PC-3 (cell line): Measurements from ENCODE around the gene ZCCHC2. TPM values are rescaled to one million over a fixed set of nuclear protein-coding genes. Genes with fewer than 3 reads are reported as not detected.

ENCODE experiments used
- ATAC-seq: fragments of 200-7000 bp; cut with Tn5 transposase; 2 replicates; pipeline ENCODE4 v1.9.1; 2020; ENCODE audit warnings: mild to moderate bottlenecking, moderate library complexity
- BruUV-seq: library from RNA; stranded (reverse); fragments of 400-500 nt; replicated peaks from 2 replicates; lab custom pipeline; 2021; lab: Mats Ljungman, UMichigan
- CTCF ChIA-PET: fragments of 300-600 bp; sonication (Branson Sonifier 250); formaldehyde crosslinking; loops from one replicate; lab custom pipeline; 2022; ENCODE audit warnings: antibody characterized with exemption; lab: Charles Lee
- POLR2A ChIA-PET: fragments of 300-600 bp; sonication (Branson Sonifier 250); formaldehyde crosslinking; loops from one replicate; lab custom pipeline; 2022; ENCODE audit warnings: antibody characterized with exemption; ENCODE audit not compliant: unreplicated experiment; lab: Charles Lee
- DNase-seq: peaks from one replicate; pipeline ENCODE4 v3.0.0-alpha.2; 2015
- H2AFZ ChIP-seq: fragments of 300-600 bp; sonication (generic); 2 replicates; pipeline ENCODE4 v1.6.0; 2016; ENCODE audit warnings: antibody characterized with exemption, low read length
- H3F3A ChIP-seq: fragments of 300-600 bp; sonication (generic); one replicate; pipeline ENCODE4 v1.6.0; 2017; ENCODE audit warnings: antibody characterized with exemption, low read length, control low read depth, mild to moderate bottlenecking; ENCODE audit not compliant: unreplicated experiment
- H3K27ac ChIP-seq: fragments of 300-600 bp; sonication (generic); 2 replicates; pipeline ENCODE4 v1.5.1; 2016; ENCODE audit warnings: mild to moderate bottlenecking, low read length
- H3K27me3 ChIP-seq: fragments of 300-600 bp; sonication (generic); 2 replicates; pipeline ENCODE4 v1.6.1; 2016; ENCODE audit warnings: low read length, mixed read lengths
- H3K36me3 ChIP-seq: fragments of 300-600 bp; sonication (generic); 2 replicates; pipeline ENCODE4 v1.6.1; 2016; ENCODE audit warnings: low read depth, mixed run types, low read length, mixed read lengths
- H3K4me1 ChIP-seq: fragments of 300-600 bp; sonication (generic); 2 replicates; pipeline ENCODE4 v1.5.1; 2016; ENCODE audit warnings: low read length; ENCODE audit not compliant: insufficient read depth
- H3K4me2 ChIP-seq: fragments of 300-600 bp; sonication (generic); 2 replicates; pipeline ENCODE4 v1.6.0; 2016; ENCODE audit warnings: low read length
- H3K4me3 ChIP-seq: fragments of 300-600 bp; sonication (generic); 2 replicates; pipeline ENCODE4 v1.5.1; 2016; ENCODE audit warnings: mild to moderate bottlenecking, low read length, mixed read lengths
- H3K79me2 ChIP-seq: fragments of 300-600 bp; sonication (generic); 2 replicates; pipeline ENCODE4 v1.6.1; 2017; ENCODE audit warnings: low read length, mixed read lengths
- H3K9ac ChIP-seq: fragments of 300-600 bp; sonication (generic); 2 replicates; pipeline ENCODE4 v1.6.0; 2016; ENCODE audit warnings: mild to moderate bottlenecking, low read length
- H3K9me2 ChIP-seq: fragments of 300-600 bp; sonication (generic); replicated peaks from 2 replicates; pipeline ENCODE4 v1.6.1; 2016; ENCODE audit warnings: mixed run types, low read length, mixed read lengths
- H3K9me3 ChIP-seq: fragments of 300-600 bp; sonication (generic); 2 replicates; pipeline ENCODE4 v1.6.1; 2016; ENCODE audit warnings: low read length, mixed read lengths
- H4K20me1 ChIP-seq: fragments of 300-600 bp; sonication (generic); 2 replicates; pipeline ENCODE4 v1.6.1; 2016; ENCODE audit warnings: low read length, mixed read lengths
- EZH2 ChIP-seq: fragments of 300-600 bp; sonication (generic); IDR thresholded peaks from one replicate; pipeline ENCODE4 v1.6.1; 2017; ENCODE audit warnings: antibody characterized with exemption, mild to moderate bottlenecking, low read length; ENCODE audit not compliant: unreplicated experiment
- EZH2phosphoT487 ChIP-seq: fragments of 300-600 bp; sonication (generic); IDR thresholded peaks from 2 replicates; pipeline ENCODE4 v1.6.1; 2018; ENCODE audit warnings: mild to moderate bottlenecking, antibody characterized with exemption, low read length, borderline replicate concordance
- intact Hi-C: fragments of 100-400 bp; cut with micrococcal nuclease; formaldehyde crosslinking; loops from 2 replicates; pipeline ENCODE4 v1.9.0; 2023
- total RNA-seq: library from RNA; depleted of rRNA; stranded (reverse); fragments of >200 nt; gene quantifications from 2 replicates; pipeline ENCODE4 v1.2.3, GENCODE V29; 2014
- TF ChIP-seq, protein P1 (sequence below): fragments of 300-600 bp; sonication (generic); conservative IDR thresholded peaks from 2 replicates; pipeline ENCODE4 v1.5.1; 2017; ENCODE audit warnings: antibody characterized with exemption, low read depth, mild to moderate bottlenecking, low read length

Gene ZCCHC2
- total RNA-seq, 1 experiment from 2014 or later = 17.3 TPM

DNA sequence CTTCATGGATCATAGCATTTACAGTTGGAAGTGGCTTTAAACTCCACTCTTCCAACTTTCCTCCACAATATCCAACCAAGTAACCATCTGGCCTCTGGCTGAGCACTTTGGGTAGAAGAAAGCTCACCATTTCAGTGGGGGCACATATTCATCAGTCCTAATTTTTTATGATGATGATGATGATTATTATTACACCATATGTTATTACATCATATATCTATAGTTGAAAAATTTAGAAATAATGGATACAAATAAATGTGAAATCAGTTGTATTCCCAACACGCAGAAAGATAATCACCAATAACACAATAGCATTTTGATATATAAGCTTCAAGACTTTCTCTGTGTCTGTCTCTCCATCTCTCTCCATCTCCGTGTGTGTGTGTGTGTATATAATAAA is 26.6 kb upstream of the ZCCHC2 start:
- Histone ChIP-seq H3K9ac (no peak overlapping the region), H3K4me2 (no peak overlapping the region), H3K4me3 (no peak overlapping the region), H3K36me3 (no peaks in the 10 kb centered on the region), H3K9me3 (no peaks in the 10 kb centered on the region), H3F3A (no peaks in the 10 kb centered on the region), H3K27ac (no peak overlapping the region), H3K79me2 (no peaks in the 10 kb centered on the region), H4K20me1 (no peaks in the 10 kb centered on the region), H3K27me3 (no peaks in the 10 kb centered on the region), H3K4me1 (no peaks in the 10 kb centered on the region), H3K9me2 (no peaks in the 10 kb centered on the region), H2AFZ (no peak overlapping the region)
- DNase-seq (no peak), ATAC-seq (no peak)
- no TSS peak for BruUV-seq
- intact Hi-C loops = no loop called here
- ChIA-PET CTCF (no interaction called here), POLR2A (no interaction called here)
- TF ChIP-seq EZH2phosphoT487 (no peak), EZH2 (no peak)
- TF ChIP-seq, protein P1, sequence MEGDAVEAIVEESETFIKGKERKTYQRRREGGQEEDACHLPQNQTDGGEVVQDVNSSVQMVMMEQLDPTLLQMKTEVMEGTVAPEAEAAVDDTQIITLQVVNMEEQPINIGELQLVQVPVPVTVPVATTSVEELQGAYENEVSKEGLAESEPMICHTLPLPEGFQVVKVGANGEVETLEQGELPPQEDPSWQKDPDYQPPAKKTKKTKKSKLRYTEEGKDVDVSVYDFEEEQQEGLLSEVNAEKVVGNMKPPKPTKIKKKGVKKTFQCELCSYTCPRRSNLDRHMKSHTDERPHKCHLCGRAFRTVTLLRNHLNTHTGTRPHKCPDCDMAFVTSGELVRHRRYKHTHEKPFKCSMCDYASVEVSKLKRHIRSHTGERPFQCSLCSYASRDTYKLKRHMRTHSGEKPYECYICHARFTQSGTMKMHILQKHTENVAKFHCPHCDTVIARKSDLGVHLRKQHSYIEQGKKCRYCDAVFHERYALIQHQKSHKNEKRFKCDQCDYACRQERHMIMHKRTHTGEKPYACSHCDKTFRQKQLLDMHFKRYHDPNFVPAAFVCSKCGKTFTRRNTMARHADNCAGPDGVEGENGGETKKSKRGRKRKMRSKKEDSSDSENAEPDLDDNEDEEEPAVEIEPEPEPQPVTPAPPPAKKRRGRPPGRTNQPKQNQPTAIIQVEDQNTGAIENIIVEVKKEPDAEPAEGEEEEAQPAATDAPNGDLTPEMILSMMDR = no peak

GRCh38 chr18:62497190-62497772 is 25.5 kb upstream of the ZCCHC2 start:
- no TSS peak for BruUV-seq
- Histone ChIP-seq H3K4me1 (no peaks in the 10 kb centered on the region), H3K9me3 (no peaks in the 10 kb centered on the region), H3K4me2 (no peak overlapping the region), H3F3A (no peaks in the 10 kb centered on the region), H3K9ac (no peak overlapping the region), H2AFZ (no peak overlapping the region), H3K27ac (no peak overlapping the region), H3K4me3 (no peak overlapping the region), H3K9me2 (no peaks in the 10 kb centered on the region), H3K79me2 (no peaks in the 10 kb centered on the region), H3K36me3 (no peaks in the 10 kb centered on the region), H4K20me1 (no peaks in the 10 kb centered on the region), H3K27me3 (no peaks in the 10 kb centered on the region)
- intact Hi-C loops = no loop called here
- DNase-seq (no peak), ATAC-seq (no peak)
- CTCF ChIA-PET = interaction anchor here (0.6 kb wide), 1 partner anchor 69 kb away, joined by 4 read pairs; no protein-coding TSS in a partner anchor
- POLR2A ChIA-PET = no interaction called here
- TF ChIP-seq EZH2phosphoT487 (no peak), EZH2 (no peak)
- TF ChIP-seq, protein P1 = no peak

DNA sequence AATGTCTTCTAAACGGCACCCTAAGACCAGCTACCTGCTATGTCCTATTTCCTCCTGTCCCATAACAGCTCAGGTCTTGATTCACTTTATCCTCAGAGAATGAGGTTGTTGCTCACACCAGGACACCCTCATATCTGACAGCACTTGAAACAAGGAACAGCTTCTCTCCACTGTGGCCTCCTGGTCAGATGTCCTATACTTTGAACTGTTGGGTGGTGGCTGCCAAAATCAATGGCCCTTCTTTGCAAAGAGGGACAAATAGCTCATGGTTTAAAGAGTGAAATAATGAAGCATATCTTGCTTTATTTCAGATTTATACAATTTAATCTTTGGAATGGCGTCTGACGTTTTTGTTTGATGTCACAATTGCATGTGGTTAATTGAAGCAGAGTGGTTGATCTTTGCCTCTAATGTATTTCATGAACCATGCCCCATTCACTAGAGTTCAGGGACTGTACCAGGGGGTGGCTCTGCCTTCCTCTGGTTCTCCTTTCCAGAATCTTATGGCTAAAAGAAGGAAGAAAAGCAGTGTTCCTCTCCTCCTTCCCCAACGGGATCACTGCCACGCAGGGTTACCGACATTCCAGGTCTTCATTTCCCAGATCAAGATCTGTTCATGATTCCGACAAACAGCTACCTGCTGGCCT is 24.1 kb upstream of the ZCCHC2 start:
- Histone ChIP-seq H2AFZ (no peak overlapping the region), H3K36me3 (no peaks in the 10 kb centered on the region), H3K4me1 (no peaks in the 10 kb centered on the region), H4K20me1 (no peaks in the 10 kb centered on the region), H3K27ac (no peak overlapping the region), H3K9me2 (no peaks in the 10 kb centered on the region), H3K4me2 (no peak overlapping the region), H3F3A (no peaks in the 10 kb centered on the region), H3K9ac (no peak overlapping the region), H3K27me3 (no peaks in the 10 kb centered on the region), H3K9me3 (no peaks in the 10 kb centered on the region), H3K79me2 (no peaks in the 10 kb centered on the region), H3K4me3 (no peak overlapping the region)
- CTCF ChIA-PET = no interaction called here
- no peak for TF ChIP-seq EZH2phosphoT487
- no TSS peak for BruUV-seq
- ATAC-seq (no peak), DNase-seq (no peak)
- intact Hi-C loops = no loop called here
- POLR2A ChIA-PET = no interaction called here
